Chondrocyte (in vitro differentiated cells): Measurements from ENCODE around the gene SORBS1. TPM values are rescaled to one million over a fixed set of nuclear protein-coding genes. Genes with fewer than 3 reads are reported as not detected.

Experiments used
- DNase-seq: peaks from one replicate; pipeline ENCODE4 v3.0.0; 2021; ENCODE audit warnings: mixed read lengths, low spot score
- H3K27ac Mint-ChIP-seq: one replicate; pipeline ENCODE4 v1.8.0; 2021; ENCODE audit warnings: mild to moderate bottlenecking, moderate library complexity, mixed read lengths; ENCODE audit not compliant: unreplicated experiment
- H3K27me3 Mint-ChIP-seq: 2 replicates; pipeline ENCODE4 v1.8.0; 2021; ENCODE audit warnings: low read depth, mixed read lengths
- H3K36me3 Mint-ChIP-seq: 2 replicates; pipeline ENCODE4 v1.8.0; 2021; ENCODE audit warnings: low read depth, mixed read lengths
- H3K4me1 Mint-ChIP-seq: 2 replicates; pipeline ENCODE4 v1.8.0; 2021; ENCODE audit warnings: low read depth, mild to moderate bottlenecking, mixed read lengths
- H3K4me3 Mint-ChIP-seq: one replicate; pipeline ENCODE4 v1.8.0; 2021; ENCODE audit warnings: mild to moderate bottlenecking, moderate library complexity, mixed read lengths; ENCODE audit not compliant: unreplicated experiment
- H3K9me3 Mint-ChIP-seq: 2 replicates; pipeline ENCODE4 v1.8.0; 2021; ENCODE audit warnings: low read depth, mixed read lengths
- CTCF ChIP-seq: fragments of 200-600 bp; sonication (generic); IDR thresholded peaks from 2 replicates; pipeline ENCODE4 v1.5.0; 2021; ENCODE audit warnings: antibody characterized with exemption, mild to moderate bottlenecking, moderate library complexity
- total RNA-seq: library from RNA; stranded (reverse); gene quantifications from 3 replicates; pipeline ENCODE4 v1.2.1, GENCODE V29; 2021

Gene SORBS1
- total RNA-seq, 1 donor from 2014 or later, result 5.0 TPM

DNA sequence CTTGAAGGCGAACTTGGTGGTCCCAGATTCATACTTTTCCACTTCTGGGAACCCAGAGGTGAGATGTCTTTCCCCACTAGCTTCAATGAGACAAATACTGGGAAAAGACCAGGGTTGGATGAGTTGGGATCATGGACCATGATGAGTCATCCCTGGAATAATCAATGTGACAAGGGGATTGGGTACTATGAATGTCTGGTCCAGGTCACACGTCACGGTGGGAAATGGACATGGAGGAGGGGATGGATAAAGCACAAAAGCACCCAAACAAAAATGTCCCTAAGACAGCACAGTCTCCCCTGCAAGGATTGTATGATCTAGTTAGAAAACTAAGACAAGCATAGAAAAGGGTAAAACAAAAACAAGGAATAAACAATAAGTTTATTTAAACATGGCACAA, 12.4 kb upstream of the SORBS1 start:
- DNase-seq, result no peak
- Mint-ChIP-seq H3K9me3 (no peaks in the 10 kb centered on the region), H3K36me3 (no peaks in the 10 kb centered on the region), H3K4me1 (no peaks in the 10 kb centered on the region), H3K27ac (no peak overlapping the region), H3K4me3 (no peak overlapping the region), H3K27me3 (peaks cover 26% of the 10 kb centered on the region)
- TF ChIP-seq CTCF, result no peak

- no peak for TF ChIP-seq CTCF
- no peak overlapping the region for H3K4me3 Mint-ChIP-seq
- H3K9me3 Mint-ChIP-seq, result no peaks in the 10 kb centered on the region
- no peak overlapping the region for H3K27ac Mint-ChIP-seq
- no peaks in the 10 kb centered on the region for H3K36me3 Mint-ChIP-seq
- no peaks in the 10 kb centered on the region for H3K4me1 Mint-ChIP-seq
- DNase-seq, result no peak
- peaks cover 25% of the 10 kb centered on the region for H3K27me3 Mint-ChIP-seq
These were observed 11.1 kb upstream of the SORBS1 start for GRCh38 chr10:95572131-95572820.

GRCh38 chr10:95571390-95571789, 10.2 kb upstream of the SORBS1 start:
- TF ChIP-seq CTCF, result no peak
- Mint-ChIP-seq H3K4me3 (no peak overlapping the region), H3K27me3 (peaks cover 25% of the 10 kb centered on the region), H3K4me1 (no peaks in the 10 kb centered on the region), H3K36me3 (no peaks in the 10 kb centered on the region), H3K9me3 (no peaks in the 10 kb centered on the region), H3K27ac (no peak overlapping the region)
- DNase-seq, result no peak

DNA sequence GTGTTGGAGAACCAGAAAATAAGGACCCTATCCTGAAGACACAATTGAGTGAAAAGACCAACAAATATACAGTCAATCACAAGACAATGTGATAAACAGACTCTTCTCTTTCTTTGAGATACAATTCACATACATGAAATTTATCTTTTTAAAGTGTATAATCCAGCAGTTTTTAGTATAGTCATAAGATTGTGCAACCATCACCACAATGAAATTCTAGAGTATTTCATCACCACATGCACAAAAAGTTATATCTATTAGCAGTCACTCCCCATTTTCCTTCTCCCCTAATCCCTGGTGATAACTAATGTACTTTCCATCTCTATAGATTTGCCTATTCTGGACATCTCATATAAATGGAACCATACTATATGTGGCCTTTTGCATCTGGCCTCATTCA, 8.2 kb upstream of the SORBS1 start:
- Mint-ChIP-seq H3K27me3 (peaks cover 20% of the 10 kb centered on the region), H3K4me3 (no peak overlapping the region), H3K36me3 (no peaks in the 10 kb centered on the region), H3K9me3 (no peaks in the 10 kb centered on the region), H3K27ac (no peak overlapping the region), H3K4me1 (no peaks in the 10 kb centered on the region)
- DNase-seq, result no peak
- no peak for TF ChIP-seq CTCF

DNA sequence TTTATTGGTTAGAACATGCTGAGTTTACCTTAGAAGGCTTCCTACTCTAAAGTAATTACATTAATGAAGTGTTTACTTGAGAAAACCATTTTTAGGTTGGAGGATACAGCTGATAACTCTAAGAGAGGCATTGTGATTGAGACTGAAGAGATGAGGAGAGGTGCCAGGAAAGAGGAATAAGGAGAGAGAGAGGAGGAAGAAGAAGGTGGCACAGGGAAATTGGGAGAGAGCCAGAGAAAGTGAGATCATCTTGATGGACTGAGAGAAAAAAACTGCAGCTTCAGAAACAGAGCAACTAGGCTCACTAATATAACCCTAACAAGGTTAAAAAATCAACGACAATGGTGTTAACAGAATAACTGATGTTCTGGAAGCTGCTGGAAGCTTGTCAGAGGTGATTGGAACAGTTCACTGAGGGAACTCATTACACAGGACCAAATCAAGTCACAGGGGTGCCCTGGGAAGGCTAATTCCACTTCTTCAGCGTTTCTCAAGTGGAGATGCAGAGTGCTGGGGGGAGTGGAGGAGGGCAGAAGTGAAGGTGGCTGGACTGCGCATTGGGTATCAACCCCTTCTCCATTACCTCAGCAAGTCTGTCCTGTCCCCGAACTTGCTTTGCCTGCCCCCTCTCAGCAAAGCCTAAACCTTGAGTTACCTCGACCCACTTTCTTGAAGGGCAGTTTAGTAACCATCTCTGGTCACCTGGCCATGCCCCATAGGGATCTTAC, 6.9 kb upstream of the SORBS1 start:
- Mint-ChIP-seq H3K36me3 (no peaks in the 10 kb centered on the region), H3K27ac (no peak overlapping the region), H3K4me1 (no peaks in the 10 kb centered on the region), H3K27me3 (peaks cover 11% of the 10 kb centered on the region), H3K4me3 (no peak overlapping the region), H3K9me3 (no peaks in the 10 kb centered on the region)
- DNase-seq, result no peak
- TF ChIP-seq CTCF, result no peak
